SK-N-SH treated with all-trans-retinoic acid at 6 μM for 48 hours (cell line): Measurements from ENCODE around the gene ADSS1.

ENCODE experiments used
- ATAC-seq: fragments of 200-7000 bp; cut with Tn5 transposase; 3 replicates; pipeline ENCODE4 v1.9.1; 2020; ENCODE audit warnings: mild to moderate bottlenecking, moderate library complexity
- ARNTL ChIP-seq: fragments of 450-650 bp; formaldehyde crosslinking; IDR thresholded peaks from 2 replicates; pipeline ENCODE4 v1.5.0; 2020; ENCODE audit warnings: low read depth, mild to moderate bottlenecking, moderate library complexity, borderline replicate concordance
- CSDC2 ChIP-seq: fragments of 250-450 bp; sonication (Bioruptor Pico); IDR thresholded peaks from 2 replicates; pipeline ENCODE4 v1.5.0; 2020; ENCODE audit warnings: mild to moderate bottlenecking, moderate library complexity
- ESRRG ChIP-seq: fragments of 250-450 bp; sonication (Bioruptor Pico); IDR thresholded peaks from 2 replicates; pipeline ENCODE4 v1.6.1; 2021; ENCODE audit warnings: mild to moderate bottlenecking
- GLIS3 ChIP-seq: fragments of 250-450 bp; sonication (Bioruptor Pico); IDR thresholded peaks from 2 replicates; pipeline ENCODE4 v1.5.0; 2020; ENCODE audit warnings: mild to moderate bottlenecking, moderate library complexity
- ISL1 ChIP-seq: fragments of 250-450 bp; sonication (Bioruptor Pico); IDR thresholded peaks from 2 replicates; pipeline ENCODE4 v2.1.2; 2022; ENCODE audit warnings: mild to moderate bottlenecking, moderate library complexity
- OSR1 ChIP-seq: fragments of 250-450 bp; sonication (Bioruptor Pico); IDR thresholded peaks from 2 replicates; pipeline ENCODE4 v1.8.0; 2022; ENCODE audit warnings: moderate library complexity, mild to moderate bottlenecking, inconsistent platforms
- PPARA ChIP-seq: fragments of 250-450 bp; sonication (Bioruptor Pico); IDR thresholded peaks from 2 replicates; pipeline ENCODE4 v1.5.0; 2020; ENCODE audit warnings: mild to moderate bottlenecking, borderline replicate concordance
- RARB ChIP-seq: fragments of 250-450 bp; sonication (Bioruptor Pico); IDR thresholded peaks from 2 replicates; pipeline ENCODE4 v1.8.0; 2021; ENCODE audit warnings: mild to moderate bottlenecking, moderate library complexity
- SNAI2 ChIP-seq: fragments of 250-450 bp; sonication (Bioruptor Pico); IDR thresholded peaks from 2 replicates; pipeline ENCODE4 v1.5.0; 2020; ENCODE audit warnings: mild to moderate bottlenecking, moderate library complexity
- TCF4 ChIP-seq: fragments of 250-450 bp; sonication (Bioruptor Pico); IDR thresholded peaks from 2 replicates; pipeline ENCODE4 v1.8.0; 2021; ENCODE audit warnings: mild to moderate bottlenecking, moderate library complexity, borderline replicate concordance
- TOX ChIP-seq: fragments of 250-450 bp; sonication (Bioruptor Pico); IDR thresholded peaks from 2 replicates; pipeline ENCODE4 v1.8.0; 2021; ENCODE audit warnings: mild to moderate bottlenecking, moderate library complexity, borderline replicate concordance
- ZC3H10 ChIP-seq: fragments of 250-450 bp; sonication (Bioruptor Pico); IDR thresholded peaks from 2 replicates; pipeline ENCODE4 v1.5.1; 2021; ENCODE audit warnings: mild to moderate bottlenecking, moderate library complexity
- ZFP3 ChIP-seq: fragments of 250-450 bp; sonication (Bioruptor Pico); IDR thresholded peaks from 2 replicates; pipeline ENCODE4 v1.5.0; 2020; ENCODE audit warnings: mild to moderate bottlenecking, moderate library complexity
- ZNF8 ChIP-seq: fragments of 450-650 bp; formaldehyde crosslinking; IDR thresholded peaks from 2 replicates; pipeline ENCODE4 v1.5.0; 2020; ENCODE audit warnings: mild to moderate bottlenecking, moderate library complexity
- TF ChIP-seq, protein P1 (sequence below): fragments of 250-450 bp; sonication (Bioruptor Pico); IDR thresholded peaks from 2 replicates; pipeline ENCODE4 v1.5.1; 2020; ENCODE audit warnings: low read depth, mild to moderate bottlenecking, moderate library complexity
- TF ChIP-seq, protein P2 (sequence below): fragments of 250-450 bp; sonication (Bioruptor Pico); IDR thresholded peaks from 2 replicates; pipeline ENCODE4 v1.8.0; 2021; ENCODE audit warnings: low read depth, mild to moderate bottlenecking, moderate library complexity, borderline replicate concordance
- TF ChIP-seq, protein P3 (sequence below): fragments of 250-450 bp; sonication (Bioruptor Pico); IDR thresholded peaks from 2 replicates; pipeline ENCODE4 v1.8.0; 2020; ENCODE audit warnings: mild to moderate bottlenecking, moderate library complexity, borderline replicate concordance
- TF ChIP-seq, protein P4 (sequence below): fragments of 250-450 bp; sonication (Bioruptor Pico); IDR thresholded peaks from 2 replicates; pipeline ENCODE4 v1.5.1; 2021; ENCODE audit warnings: mild to moderate bottlenecking, moderate library complexity

Gene ADSS1

DNA sequence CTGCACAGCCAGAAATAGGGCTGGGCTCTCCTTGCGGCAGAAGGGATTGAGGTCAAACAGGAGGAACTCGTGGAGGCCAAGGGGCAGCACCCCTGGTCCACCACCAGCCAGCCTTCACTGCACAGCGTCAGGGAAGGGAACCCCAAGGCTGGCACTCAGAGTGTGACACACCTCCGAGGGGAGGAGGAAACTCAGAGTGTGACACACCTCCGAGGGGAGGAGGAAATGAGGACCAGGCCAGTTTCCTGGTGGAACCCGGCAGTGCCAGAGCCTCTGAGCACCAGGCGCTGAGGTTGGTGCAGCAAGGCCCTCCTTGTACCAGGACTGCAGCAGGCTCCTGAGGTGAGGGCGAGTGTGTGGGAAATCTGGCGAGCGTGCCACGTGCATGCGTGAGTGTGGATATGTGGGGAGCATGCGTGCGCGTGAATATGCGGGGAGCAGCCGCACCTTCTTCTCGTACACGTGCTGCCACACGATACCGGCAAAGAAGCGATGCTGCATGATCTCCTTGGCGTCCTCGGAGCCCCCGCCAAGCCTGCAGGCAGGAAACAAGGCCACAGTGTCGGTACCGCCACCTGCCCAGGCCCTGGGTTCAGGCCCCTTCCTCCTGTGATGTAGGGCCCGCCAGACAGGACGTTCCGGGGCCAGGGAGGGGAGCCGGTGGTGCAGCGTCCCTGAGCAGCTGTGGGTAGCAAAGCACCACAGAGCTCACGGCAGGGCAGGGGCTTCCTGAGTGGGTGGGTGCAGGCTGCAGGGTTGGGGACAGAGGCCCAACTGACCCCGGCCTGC lies 48.1 kb downstream of the ADSS1 start:
- no peak for ATAC-seq
- TF ChIP-seq ZNF8 (CRISPR knock-in tag) = no peak
- TF ChIP-seq, protein P1, sequence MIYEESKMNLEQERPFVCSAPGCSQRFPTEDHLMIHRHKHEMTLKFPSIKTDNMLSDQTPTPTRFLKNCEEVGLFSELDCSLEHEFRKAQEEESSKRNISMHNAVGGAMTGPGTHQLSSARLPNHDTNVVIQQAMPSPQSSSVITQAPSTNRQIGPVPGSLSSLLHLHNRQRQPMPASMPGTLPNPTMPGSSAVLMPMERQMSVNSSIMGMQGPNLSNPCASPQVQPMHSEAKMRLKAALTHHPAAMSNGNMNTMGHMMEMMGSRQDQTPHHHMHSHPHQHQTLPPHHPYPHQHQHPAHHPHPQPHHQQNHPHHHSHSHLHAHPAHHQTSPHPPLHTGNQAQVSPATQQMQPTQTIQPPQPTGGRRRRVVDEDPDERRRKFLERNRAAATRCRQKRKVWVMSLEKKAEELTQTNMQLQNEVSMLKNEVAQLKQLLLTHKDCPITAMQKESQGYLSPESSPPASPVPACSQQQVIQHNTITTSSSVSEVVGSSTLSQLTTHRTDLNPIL (CRISPR knock-in tag) = no peak
- TF ChIP-seq TOX = no peak
- TF ChIP-seq CSDC2 (CRISPR knock-in tag) = no peak
- no peak for TF ChIP-seq PPARA (CRISPR knock-in tag)
- TF ChIP-seq ISL1 = no peak
- TF ChIP-seq TCF4 = no peak
- no peak for TF ChIP-seq GLIS3 (CRISPR knock-in tag)
- no peak for TF ChIP-seq OSR1
- TF ChIP-seq, protein P2, sequence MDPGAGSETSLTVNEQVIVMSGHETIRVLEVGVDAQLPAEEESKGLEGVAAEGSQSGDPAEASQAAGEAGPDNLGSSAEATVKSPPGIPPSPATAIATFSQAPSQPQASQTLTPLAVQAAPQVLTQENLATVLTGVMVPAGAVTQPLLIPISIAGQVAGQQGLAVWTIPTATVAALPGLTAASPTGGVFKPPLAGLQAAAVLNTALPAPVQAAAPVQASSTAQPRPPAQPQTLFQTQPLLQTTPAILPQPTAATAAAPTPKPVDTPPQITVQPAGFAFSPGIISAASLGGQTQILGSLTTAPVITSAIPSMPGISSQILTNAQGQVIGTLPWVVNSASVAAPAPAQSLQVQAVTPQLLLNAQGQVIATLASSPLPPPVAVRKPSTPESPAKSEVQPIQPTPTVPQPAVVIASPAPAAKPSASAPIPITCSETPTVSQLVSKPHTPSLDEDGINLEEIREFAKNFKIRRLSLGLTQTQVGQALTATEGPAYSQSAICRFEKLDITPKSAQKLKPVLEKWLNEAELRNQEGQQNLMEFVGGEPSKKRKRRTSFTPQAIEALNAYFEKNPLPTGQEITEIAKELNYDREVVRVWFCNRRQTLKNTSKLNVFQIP (CRISPR knock-in tag) = no peak
- no peak for TF ChIP-seq SNAI2 (CRISPR knock-in tag)
- no peak for TF ChIP-seq ESRRG (CRISPR knock-in tag)
- no peak for TF ChIP-seq ZFP3 (CRISPR knock-in tag)

DNA sequence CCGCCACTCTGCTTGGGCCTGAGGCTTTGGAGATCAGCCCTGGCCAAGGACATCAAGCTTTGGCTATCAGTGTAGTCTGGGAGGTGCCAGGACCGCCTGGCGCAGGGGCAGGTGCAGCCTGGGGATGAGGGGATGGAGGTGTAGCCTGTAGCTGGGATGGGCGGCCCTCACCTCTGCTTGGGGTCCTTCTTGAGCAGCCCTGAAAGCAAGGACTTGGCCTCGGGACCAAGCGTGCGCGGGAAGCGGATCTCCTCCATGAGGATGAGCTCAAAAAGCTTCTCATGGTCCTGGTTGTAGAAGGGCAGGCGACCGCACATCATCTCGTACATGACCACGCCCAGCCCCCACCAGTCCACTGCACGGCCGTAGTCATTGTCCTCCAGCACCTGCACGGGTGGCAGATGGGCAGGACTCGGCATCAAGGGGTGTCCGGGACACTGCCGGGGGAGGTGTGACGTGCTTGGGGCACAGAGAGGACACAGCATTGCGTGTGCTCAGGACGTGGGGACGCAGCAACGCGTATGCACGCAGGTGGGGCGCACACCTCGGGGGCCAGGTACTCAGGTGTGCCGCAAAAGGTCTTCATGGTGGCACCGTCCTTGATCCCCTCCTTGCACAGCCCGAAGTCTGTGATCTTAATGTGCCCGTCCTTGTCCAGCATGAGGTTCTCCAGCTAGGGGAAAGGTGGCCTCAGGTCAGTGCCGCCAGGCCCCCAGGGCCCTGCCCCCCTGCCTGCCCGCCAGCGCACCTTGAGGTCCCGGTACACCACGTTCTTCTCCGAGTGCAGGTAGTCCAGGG lies 48.9 kb downstream of the ADSS1 start:
- TF ChIP-seq, protein P3, sequence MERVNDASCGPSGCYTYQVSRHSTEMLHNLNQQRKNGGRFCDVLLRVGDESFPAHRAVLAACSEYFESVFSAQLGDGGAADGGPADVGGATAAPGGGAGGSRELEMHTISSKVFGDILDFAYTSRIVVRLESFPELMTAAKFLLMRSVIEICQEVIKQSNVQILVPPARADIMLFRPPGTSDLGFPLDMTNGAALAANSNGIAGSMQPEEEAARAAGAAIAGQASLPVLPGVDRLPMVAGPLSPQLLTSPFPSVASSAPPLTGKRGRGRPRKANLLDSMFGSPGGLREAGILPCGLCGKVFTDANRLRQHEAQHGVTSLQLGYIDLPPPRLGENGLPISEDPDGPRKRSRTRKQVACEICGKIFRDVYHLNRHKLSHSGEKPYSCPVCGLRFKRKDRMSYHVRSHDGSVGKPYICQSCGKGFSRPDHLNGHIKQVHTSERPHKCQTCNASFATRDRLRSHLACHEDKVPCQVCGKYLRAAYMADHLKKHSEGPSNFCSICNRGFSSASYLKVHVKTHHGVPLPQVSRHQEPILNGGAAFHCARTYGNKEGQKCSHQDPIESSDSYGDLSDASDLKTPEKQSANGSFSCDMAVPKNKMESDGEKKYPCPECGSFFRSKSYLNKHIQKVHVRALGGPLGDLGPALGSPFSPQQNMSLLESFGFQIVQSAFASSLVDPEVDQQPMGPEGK (CRISPR knock-in tag) = no peak
- TF ChIP-seq, protein P2 (CRISPR knock-in tag) = no peak
- no peak for TF ChIP-seq ESRRG (CRISPR knock-in tag)
- no peak for TF ChIP-seq ZC3H10
- no peak for TF ChIP-seq TCF4
- no peak for TF ChIP-seq OSR1
- no peak for TF ChIP-seq ZFP3 (CRISPR knock-in tag)
- ATAC-seq = no peak

DNA sequence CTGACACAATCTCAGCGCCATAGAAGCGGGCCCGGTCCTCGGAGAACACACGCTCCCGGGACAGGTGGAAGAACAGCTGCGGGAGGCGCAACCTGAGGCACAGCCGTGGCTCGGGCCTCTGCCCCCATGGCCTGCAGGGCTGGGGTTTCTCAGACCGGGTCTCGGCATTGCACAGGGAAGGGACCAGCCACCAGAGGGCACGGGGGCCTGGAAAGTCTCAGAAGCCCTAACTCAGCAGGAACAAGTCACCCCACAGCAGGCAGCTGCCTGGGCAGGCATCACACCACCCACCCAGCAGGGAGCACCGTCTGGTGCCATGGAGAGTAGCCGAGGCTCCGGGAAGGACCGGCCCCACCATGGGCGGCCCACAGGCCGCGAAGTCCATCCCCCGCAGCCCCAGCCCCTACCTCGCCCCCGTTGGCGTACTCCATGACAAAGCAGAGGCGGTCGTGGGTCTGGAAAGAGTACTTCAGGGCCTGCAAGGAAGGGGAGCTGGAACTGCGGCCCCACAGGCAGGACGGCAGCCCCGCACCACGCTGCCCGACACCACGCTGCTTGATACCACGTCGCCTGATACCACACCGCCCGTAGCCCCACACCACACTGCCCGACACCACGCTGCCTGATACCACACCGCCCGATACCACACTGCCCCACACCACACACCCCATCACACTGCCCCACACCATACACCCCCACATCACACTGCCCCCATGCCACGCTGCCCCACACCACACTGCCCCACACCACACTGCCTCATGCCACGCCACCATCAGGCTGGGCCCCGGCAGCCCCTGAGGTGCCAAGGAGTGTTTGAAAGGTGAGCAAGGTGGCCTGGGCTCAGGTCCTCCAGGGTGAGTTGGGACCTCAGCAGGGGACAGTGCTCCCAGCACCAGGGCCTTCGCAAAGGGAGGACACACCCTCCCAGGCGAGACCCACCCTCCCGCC lies 49.8 kb downstream of the ADSS1 start:
- no peak for ATAC-seq
- TF ChIP-seq GLIS3 (CRISPR knock-in tag) = no peak
- no peak for TF ChIP-seq CSDC2 (CRISPR knock-in tag)
- TF ChIP-seq ZC3H10 = no peak

DNA sequence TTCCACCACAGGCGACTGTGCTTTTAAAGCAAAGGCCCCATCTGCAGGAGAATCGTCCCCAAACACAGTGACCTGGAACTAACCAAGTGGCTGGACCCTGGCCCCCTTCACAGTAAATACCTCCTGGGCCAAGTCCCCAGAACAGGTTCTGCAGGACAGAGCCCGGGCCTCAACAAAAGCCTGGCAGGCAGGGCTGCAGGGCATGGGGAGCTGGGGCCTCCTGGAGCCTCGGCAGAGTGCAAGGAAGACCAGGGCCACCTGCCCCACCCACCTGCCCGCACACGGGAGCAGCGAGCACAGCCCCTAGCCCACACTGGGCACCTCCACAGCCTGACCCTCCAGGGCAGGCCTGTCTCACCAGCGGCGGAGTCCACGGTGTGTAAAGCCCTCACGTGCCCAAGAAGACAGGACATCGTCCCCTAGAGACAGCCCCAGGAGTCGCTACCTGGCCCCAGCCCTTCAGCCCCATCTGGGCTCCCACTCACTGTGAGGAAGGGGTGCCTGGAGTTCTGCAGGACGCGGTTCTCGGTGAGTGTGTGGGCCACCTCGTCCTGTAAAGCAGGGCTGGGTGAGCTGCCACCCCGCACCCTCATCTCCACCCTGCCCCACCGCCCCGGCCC lies 50.5 kb downstream of the ADSS1 start:
- ATAC-seq = no peak
- TF ChIP-seq CSDC2 (CRISPR knock-in tag) (no peak), RARB (no peak), ZNF8 (CRISPR knock-in tag) (no peak), ARNTL (CRISPR knock-in tag) (no peak)
- TF ChIP-seq, protein P4, sequence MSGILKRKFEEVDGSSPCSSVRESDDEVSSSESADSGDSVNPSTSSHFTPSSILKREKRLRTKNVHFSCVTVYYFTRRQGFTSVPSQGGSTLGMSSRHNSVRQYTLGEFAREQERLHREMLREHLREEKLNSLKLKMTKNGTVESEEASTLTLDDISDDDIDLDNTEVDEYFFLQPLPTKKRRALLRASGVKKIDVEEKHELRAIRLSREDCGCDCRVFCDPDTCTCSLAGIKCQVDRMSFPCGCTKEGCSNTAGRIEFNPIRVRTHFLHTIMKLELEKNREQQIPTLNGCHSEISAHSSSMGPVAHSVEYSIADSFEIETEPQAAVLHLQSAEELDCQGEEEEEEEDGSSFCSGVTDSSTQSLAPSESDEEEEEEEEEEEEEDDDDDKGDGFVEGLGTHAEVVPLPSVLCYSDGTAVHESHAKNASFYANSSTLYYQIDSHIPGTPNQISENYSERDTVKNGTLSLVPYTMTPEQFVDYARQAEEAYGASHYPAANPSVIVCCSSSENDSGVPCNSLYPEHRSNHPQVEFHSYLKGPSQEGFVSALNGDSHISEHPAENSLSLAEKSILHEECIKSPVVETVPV (CRISPR knock-in tag) = no peak
